Hippocampal formation (tissue), 2 donors: Measurements from ENCODE around the gene SPTAN1.
"Not testable (repeated sequence)": the region's sequence is repeated elsewhere in the genome, so short reads cannot be mapped to it uniquely, and the experiment has no call there.

ENCODE experiments used
- DNase-seq, 2 donors: peaks; one replicate each; lab custom pipeline; 2025; lab: John Stamatoyannopoulos, UW

SPTAN1 gene

GRCh38 chr9:128552744-128553440 is 505 bp downstream of the SPTAN1 start:
- peak in 1 of 2 donors; percentile 33 for DNase-seq

DNA sequence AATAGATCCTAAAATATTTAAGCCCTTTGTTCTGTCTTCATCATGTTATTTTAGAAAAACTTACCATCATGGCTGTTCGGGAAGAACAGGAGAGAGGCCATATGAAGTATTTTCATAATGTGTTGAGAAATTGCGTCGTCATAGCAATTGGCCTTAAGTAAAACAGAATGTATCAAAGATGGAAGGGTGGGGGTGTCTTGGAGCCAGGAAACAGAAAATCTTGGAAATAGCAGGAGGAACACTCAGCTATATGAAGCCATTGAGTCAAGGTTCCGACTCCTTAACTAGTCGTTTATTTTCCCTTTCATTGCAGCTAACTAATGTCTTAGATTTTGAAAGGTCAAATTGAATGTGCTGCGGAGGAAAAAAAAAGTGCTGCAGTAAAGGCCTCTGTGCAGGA is 1.3 kb downstream of the SPTAN1 start:
- no peak for DNase-seq

DNA sequence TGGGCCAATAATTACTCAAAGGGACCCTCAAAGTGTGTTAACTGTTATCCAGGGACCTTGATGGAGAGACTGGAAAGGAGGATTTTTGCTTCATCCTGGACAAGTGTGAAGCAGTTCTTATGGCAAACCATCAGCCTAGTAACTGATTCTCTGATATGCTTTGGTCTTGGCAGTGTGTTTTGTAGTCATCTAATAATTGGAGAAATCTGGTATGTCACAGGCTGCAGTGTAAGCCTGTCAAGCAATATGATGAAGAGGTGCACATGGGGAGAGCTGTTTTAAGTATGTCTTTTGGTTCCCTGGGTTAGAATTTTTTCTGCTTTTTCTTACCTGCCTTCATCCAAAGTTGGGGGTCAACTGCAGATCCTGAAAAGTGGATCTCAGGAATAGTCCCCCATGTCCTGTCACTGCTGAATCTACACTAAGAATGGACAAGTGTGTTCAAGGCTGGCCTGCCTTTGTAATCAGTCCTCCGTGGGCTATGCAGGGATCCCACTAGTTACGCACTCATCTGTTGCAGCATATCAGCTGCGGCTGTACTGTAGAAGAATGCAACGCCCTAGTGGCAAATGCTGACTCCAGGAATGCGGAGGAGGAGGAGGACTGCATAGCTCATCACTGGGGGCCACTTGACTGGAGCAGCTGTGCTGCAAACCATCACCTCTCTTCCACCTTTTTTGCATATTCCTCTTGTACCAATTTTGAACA is 1.9 kb downstream of the SPTAN1 start:
- DNase-seq, result no peak

- DNase-seq, result no peak
Measured at GRCh38 chr9:128555180-128555721, 2.9 kb downstream of the SPTAN1 start.

DNA sequence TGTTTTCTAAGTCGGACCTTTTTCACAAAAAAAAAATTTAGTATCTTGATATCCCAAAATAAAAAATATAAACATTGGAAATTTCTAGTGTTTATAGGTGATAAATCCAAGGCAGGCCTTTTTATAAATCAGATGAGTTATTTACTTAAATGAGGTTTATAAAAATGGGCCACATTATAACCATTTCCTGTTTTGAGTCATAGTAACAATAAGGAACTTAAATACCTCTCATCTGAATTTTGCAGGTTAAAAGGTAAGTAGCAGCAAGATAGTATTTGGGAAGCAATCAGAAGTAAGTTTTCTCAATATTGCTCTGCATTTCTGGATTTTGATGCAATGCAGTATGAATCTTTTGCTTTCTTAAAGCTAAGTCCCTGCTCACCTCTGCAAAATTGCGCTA is 3.9 kb downstream of the SPTAN1 start:
- no peak for DNase-seq

GRCh38 chr9:128556926-128557634 is 4.7 kb downstream of the SPTAN1 start:
- DNase-seq, result no peak

DNA sequence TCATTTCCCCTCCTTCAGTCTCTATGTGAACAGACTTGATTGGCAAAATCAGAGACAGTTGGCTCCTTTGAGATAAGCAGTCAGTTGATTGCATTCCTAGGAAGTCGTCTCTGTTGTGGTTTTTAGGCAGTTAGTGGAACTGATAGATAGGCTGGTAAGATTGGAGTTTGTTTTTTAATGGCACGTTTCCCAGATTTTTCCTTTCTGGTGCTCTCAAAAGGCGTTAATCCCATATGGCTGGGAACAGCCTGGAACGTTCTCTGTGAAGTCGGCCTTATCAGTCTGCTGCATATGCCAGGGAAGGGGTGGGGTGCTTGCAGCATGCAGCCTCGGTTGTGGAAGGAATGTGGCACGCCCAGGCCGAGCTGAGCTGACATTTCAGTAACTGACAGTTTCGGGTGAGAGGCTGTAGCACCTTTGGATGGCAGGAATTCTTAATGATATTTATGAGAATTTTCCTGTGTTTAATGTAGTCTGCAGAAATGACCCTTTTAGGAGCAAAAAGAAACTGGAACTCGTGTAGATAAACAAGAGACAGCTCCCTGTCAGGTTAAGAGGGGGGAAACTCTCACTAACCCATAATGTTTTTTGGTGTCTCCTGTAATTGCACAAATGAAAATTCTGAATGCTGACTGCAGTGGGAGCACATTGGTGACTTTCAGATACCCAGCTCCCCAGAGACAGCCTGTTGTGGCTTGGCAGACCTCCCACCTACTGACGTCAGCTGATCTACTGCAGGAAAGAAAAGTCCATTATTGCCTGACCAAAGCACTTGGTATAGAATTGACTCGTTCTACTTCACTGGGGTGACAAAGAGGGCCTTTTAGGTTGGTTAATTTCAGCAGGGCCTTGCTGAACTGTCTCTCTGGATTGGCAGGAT is 6.3 kb downstream of the SPTAN1 start:
- DNase-seq, result peak; percentile 84 to 94

GRCh38 chr9:128565578-128565977 is 13.2 kb downstream of the SPTAN1 start:
- no peak for DNase-seq

DNA sequence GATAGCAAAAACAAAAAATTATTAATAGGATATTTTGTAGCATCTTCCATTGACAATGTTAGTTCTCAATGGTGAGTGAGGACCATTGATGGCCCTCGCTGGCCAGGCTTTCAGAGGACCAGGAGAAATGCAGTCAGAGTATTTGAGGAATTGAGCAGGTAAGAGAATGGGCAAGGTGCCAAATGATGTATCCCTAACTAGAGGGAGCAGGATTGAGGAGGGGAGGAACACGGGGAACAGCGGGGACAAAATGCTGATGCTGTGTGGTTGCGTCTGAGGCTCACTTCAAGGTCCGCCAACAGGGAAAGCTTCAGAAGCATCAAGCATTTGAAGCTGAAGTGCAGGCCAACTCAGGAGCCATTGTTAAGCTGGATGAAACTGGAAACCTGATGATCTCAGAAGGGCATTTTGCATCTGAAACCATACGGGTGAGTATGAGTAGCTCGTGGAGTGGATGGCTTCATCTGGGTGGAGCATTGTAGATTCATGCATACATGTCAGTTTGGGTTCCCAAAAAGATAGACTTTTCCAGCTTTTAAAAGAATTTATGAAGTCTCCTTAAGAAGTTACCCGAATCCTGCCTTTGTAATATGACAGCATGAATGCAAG is 16.2 kb downstream of the SPTAN1 start:
- no peak for DNase-seq

DNA sequence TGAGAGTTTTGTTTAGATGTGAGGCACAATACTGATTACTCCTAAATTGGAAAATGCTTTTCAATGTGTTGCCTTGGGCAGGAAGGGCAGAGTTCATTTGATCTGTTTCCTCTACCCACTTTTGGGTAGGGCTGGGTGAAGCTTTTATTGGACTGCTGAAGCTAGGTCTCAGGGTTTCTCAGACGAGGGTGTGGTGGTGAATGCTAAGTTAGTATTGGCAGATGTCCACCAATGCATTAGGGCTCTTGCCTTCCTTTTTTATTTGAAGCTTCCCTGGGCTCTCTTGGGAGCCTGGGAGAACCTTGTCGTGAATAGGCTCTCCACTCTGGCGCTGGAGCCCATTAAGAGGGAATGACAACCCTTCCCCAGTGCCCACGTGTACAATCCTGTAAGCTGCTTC is 23.1 kb downstream of the SPTAN1 start:
- DNase-seq, result peak in 1 of 2 donors; percentile 31

DNA sequence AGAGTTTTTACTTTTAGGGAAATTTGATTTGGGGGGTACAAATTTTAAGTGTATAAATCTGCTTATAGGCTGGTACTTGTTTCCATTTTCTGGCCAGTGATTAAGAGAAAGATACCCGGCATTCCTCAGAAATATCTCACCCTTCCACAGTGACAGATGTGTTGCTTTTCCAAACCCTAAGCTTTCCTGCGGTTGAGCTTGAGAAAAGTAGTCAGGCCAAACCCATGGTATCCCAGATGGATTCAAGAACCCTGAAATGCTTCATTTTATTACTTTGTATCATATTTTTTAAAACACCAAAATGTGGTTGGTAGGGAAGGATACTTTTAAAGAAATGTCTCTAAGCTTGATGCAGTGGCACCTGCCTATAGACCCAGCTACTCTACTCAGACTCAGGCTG is 23.5 kb downstream of the SPTAN1 start:
- no peak for DNase-seq

DNA sequence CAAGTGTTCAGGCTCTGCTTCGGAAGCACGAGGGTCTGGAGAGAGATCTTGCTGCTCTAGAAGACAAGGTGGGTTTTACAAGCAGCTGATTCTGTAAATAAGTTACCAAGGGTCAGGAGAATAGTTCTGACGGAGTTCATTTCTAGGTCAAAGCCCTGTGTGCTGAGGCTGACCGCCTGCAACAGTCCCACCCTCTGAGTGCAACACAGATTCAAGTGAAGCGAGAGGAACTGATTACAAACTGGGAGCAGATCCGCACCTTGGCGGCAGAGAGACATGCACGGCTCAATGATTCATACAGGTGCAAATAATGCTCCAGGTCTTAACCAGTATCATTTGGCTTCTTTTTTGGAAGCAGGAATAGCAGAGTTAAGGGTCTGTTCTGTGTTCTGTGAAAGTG is 24.8 kb downstream of the SPTAN1 start:
- DNase-seq, result no peak

DNA sequence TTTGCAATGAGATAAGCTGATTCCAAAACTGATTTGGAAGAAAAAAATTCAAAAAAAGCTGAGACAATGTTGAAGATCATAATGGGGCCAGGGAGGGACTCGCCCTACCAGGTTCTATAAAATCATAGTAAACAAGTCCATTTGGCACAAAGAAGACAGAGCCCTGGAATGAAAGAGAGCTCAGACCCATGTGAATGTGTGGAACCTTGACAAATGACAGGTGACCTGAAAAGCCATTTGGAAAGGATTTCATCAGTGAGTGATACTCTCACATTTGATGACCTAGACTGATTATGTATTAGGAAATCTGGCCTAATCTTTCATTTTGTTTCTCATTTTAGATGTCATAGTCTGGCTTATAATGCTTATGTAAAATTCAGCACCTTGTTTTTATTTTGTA is 26.8 kb downstream of the SPTAN1 start:
- DNase-seq, result no peak

GRCh38 chr9:128580731-128581130 is 28.3 kb downstream of the SPTAN1 start:
- no peak for DNase-seq

- not testable (repeated sequence) for DNase-seq
Measured at GRCh38 chr9:128585155-128585554, 32.8 kb downstream of the SPTAN1 start.

DNA sequence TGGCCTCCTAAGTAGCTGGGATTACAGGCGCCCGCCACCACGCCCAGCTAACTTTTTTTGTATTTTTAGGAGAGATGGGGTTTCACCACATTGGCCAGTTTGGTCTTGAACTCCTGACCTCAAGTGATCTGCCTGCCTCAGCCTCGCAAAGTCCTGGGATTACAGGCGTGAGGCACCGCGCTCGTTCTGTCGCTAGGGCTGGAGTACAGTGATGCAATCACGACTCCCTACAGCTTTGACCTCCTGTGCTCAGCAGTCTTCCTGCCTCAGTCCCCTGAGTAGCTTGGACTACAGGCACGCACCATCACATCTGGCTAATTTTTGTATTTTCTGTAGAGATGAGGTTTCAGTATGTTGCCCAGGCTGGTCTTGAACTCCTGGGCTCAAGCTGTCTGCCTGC is 34.5 kb downstream of the SPTAN1 start:
- not testable (repeated sequence) for DNase-seq

DNA sequence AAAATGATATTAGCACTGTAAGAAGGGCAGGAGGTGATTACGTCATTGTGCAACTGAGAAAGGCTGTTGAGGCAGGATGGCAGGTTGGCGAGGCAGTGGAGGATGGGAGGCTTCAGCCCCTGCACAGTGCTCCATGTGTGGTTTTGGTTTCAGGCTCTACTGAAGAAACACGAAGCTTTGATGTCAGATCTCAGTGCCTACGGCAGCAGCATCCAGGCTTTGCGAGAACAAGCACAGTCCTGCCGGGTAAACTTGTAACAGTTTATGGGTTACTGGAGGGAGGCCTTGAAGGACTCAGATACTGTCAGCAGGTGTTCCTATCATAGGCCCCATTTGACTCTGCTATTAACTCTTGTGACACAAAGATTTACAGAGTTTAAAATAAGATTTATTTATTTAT is 35.1 kb downstream of the SPTAN1 start:
- no peak for DNase-seq

- peak in 1 of 2 donors; percentile 14 for DNase-seq
Measured at GRCh38 chr9:128588581-128589233, 36.3 kb downstream of the SPTAN1 start.

- DNase-seq, result no peak
Measured at GRCh38 chr9:128593039-128593438, 40.7 kb downstream of the SPTAN1 start.

- DNase-seq, result no peak
Measured at GRCh38 chr9:128593856-128594255, 41.5 kb downstream of the SPTAN1 start.

DNA sequence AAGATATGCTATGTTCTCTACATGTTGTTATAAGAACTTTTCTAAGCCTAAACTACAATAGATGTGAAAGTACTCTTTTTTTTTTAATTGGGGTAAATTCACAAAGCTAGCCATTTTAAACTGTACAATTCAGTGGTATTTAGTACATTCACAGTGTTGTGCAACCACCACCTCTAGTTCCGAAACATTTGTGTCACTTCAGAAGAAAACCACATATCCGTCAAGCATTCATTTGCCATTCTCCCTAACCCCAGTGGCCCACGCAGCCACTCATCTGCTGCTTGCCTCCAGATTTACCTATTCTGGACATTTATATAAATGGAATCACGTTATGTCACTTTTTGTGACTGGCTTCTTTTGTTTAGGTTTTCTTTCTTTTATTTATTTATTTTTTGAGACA is 43.1 kb downstream of the SPTAN1 start:
- DNase-seq, result no peak
